SK-N-SH (cell line): Measurements from ENCODE around the gene AKAP11. TPM values are rescaled to one million over a fixed set of nuclear protein-coding genes. Genes with fewer than 3 reads are reported as not detected.

ENCODE experiments used
- CTCF ChIA-PET: fragments of 300-600, 350-600 bp; formaldehyde crosslinking; extraction: SDS; loops from one replicate; lab custom pipeline; 2021; lab: Yijun Ruan, JAX
- POLR2A ChIA-PET: fragments of 350-600 bp; sonication (Branson Sonifier 250); formaldehyde crosslinking; extraction: SDS; loops from one replicate; lab custom pipeline; 2020; ENCODE audit warnings: antibody characterized with exemption, inconsistent platforms; lab: Yijun Ruan, JAX
- DNase-seq: peaks from one replicate; pipeline ENCODE4 v3.0.0; 2012
- H2AFZ ChIP-seq: fragments of 200-600 bp; sonication (generic); 2 replicates; pipeline ENCODE4 v1.8.1; 2016; ENCODE audit warnings: antibody characterized with exemption, mild to moderate bottlenecking, low read depth
- H3F3A ChIP-seq: fragments of 200-600 bp; sonication (generic); replicated peaks from 2 replicates; pipeline ENCODE3; 2016; ENCODE audit warnings: antibody characterized with exemption, mild to moderate bottlenecking; ENCODE audit not compliant: insufficient read depth
- H3K27ac ChIP-seq, 2 experiments: fragments of 200-500 bp in 1 of 2; fragments of 200-600 bp in 1 of 2; sonication (Bioruptor generic) in 1 of 2; sonication (generic), shearing (Covaris generic) in 1 of 2; 2 replicates each; pipeline versions ENCODE4 v1.5.1 to v1.6.1; 2014 to 2016; ENCODE audit warnings: low read depth in 2 of 2, inconsistent platforms in 1 of 2, low read length in 1 of 2, mild to moderate bottlenecking in 1 of 2, mixed read lengths in 1 of 2
- H3K27me3 ChIP-seq: fragments of 200-600 bp; sonication (generic), shearing (Covaris generic); 2 replicates; pipeline ENCODE4 v1.6.1; 2016; ENCODE audit warnings: mixed run types; ENCODE audit not compliant: insufficient read depth
- H3K36me3 ChIP-seq, 2 experiments: fragments of 200-500 bp in 1 of 2; fragments of 200-600 bp in 1 of 2; sonication (Bioruptor generic) in 1 of 2; sonication (generic) in 1 of 2; replicated peaks in 1 of 2; 2 replicates each; pipeline versions ENCODE3 to v1.5.1; 2014 to 2016; ENCODE audit warnings: low read length in 1 of 2, mild to moderate bottlenecking in 1 of 2; ENCODE audit not compliant: insufficient read depth in 2 of 2, control insufficient read depth in 1 of 2
- H3K4me1 ChIP-seq, 2 experiments: fragments of 200-500 bp in 1 of 2; fragments of 200-600 bp in 1 of 2; sonication (Bioruptor generic) in 1 of 2; sonication (generic), shearing (Covaris generic) in 1 of 2; 2 replicates each; pipeline versions ENCODE4 v1.5.1 to v1.6.1; 2014 to 2016; ENCODE audit warnings: low read depth in 1 of 2, low read length in 1 of 2, mixed run types in 1 of 2; ENCODE audit not compliant: insufficient read depth in 2 of 2, control insufficient read depth in 1 of 2
- H3K4me2 ChIP-seq: fragments of 200-600 bp; sonication (generic), shearing (Covaris generic); 2 replicates; pipeline ENCODE4 v1.6.1; 2017; ENCODE audit warnings: mixed run types
- H3K4me3 ChIP-seq, 2 experiments: fragments of 200-500 bp in 1 of 2; fragments of 200-600 bp in 1 of 2; sonication (Bioruptor generic) in 1 of 2; sonication (generic), shearing (Covaris generic) in 1 of 2; 2 replicates each; pipeline versions ENCODE4 v1.5.1 to v1.8.1; 2014 to 2016; ENCODE audit warnings: low read depth in 2 of 2, inconsistent platforms in 1 of 2, low read length in 1 of 2, mild to moderate bottlenecking in 1 of 2, mixed read lengths in 1 of 2, moderate library complexity in 1 of 2
- H3K79me2 ChIP-seq: fragments of 200-600 bp; sonication (generic); 2 replicates; pipeline ENCODE4 v1.8.1; 2017; ENCODE audit warnings: mild to moderate bottlenecking; ENCODE audit not compliant: insufficient read depth
- H3K9ac ChIP-seq: fragments of 200-600 bp; sonication (generic); 2 replicates; pipeline ENCODE4 v1.6.1; 2017; ENCODE audit warnings: mixed run types
- H3K9me2 ChIP-seq: fragments of 200-600 bp; sonication (generic); 2 replicates; pipeline ENCODE4 v1.6.1; 2017; ENCODE audit warnings: mixed run types
- H3K9me3 ChIP-seq: fragments of 200-600 bp; sonication (generic); 2 replicates; pipeline ENCODE4 v1.6.1; 2017; ENCODE audit warnings: mixed run types, mild to moderate bottlenecking, moderate library complexity
- H4K20me1 ChIP-seq: fragments of 200-600 bp; sonication (generic); 2 replicates; pipeline ENCODE4 v1.6.1; 2017; ENCODE audit warnings: mild to moderate bottlenecking, mixed run types; ENCODE audit not compliant: insufficient read depth
- ELF1 ChIP-seq: IDR thresholded peaks from 2 replicates; pipeline ENCODE4 v1.4.0; 2012
- FOXJ3 ChIP-seq: sonication (generic); formaldehyde crosslinking; IDR thresholded peaks from 2 replicates; pipeline ENCODE4 v1.5.1; 2020; ENCODE audit warnings: mild to moderate bottlenecking, missing genetic modification reagents
- FOXM1 ChIP-seq: IDR thresholded peaks from 2 replicates; pipeline ENCODE4 v1.4.0; 2012; ENCODE audit warnings: low read depth, mild to moderate bottlenecking
- GABPA ChIP-seq: IDR thresholded peaks from 2 replicates; pipeline ENCODE4 v1.4.0; 2012; ENCODE audit warnings: low read depth, mild to moderate bottlenecking
- JUND ChIP-seq: IDR thresholded peaks from 2 replicates; pipeline ENCODE4 v1.4.0; 2012
- NRF1 ChIP-seq: IDR thresholded peaks from 2 replicates; pipeline ENCODE4 v1.6.1; 2012; ENCODE audit warnings: low read depth, mild to moderate bottlenecking, low read length
- TAF1 ChIP-seq: IDR thresholded peaks from 2 replicates; pipeline ENCODE4 v1.6.1; 2012; ENCODE audit warnings: low read depth, mild to moderate bottlenecking, low read length, moderate library complexity, borderline replicate concordance
- TCF12 ChIP-seq: IDR thresholded peaks from 2 replicates; pipeline ENCODE4 v1.4.0; 2012
- TEAD4 ChIP-seq: IDR thresholded peaks from 2 replicates; pipeline ENCODE4 v1.4.0; 2012; ENCODE audit warnings: mild to moderate bottlenecking, borderline replicate concordance; ENCODE audit not compliant: insufficient read depth
- whole genome bisulfite sequencing: methylation state at CpG from one replicate; pipeline ENCODE4 v1.1.6; 2017; ENCODE audit warnings: low lambda C conversion rate; 5-methylcytosine and 5-hydroxymethylcytosine counted together
- polyA plus RNA-seq, 3 experiments: library from polyadenylated mRNA; depleted of rRNA; stranded (reverse); fragments of >200 nt; gene quantifications; 2 replicates each; pipeline ENCODE4 v1.2.3, GENCODE V29; 2012
- TF ChIP-seq, protein P1 (sequence below): IDR thresholded peaks from 2 replicates; pipeline ENCODE4 v1.4.0; 2012; ENCODE audit warnings: low read depth, borderline replicate concordance
- TF ChIP-seq, protein P2 (sequence below): fragments of 150-350 bp; IDR thresholded peaks from 2 replicates; pipeline ENCODE4 v1.6.1; 2016; ENCODE audit warnings: mild to moderate bottlenecking, low read depth, low read length

The AKAP11 gene
- polyA plus RNA-seq, 1 of the 3 experiments (the other 2 are of a cell fraction): 5.6 TPM

DNA sequence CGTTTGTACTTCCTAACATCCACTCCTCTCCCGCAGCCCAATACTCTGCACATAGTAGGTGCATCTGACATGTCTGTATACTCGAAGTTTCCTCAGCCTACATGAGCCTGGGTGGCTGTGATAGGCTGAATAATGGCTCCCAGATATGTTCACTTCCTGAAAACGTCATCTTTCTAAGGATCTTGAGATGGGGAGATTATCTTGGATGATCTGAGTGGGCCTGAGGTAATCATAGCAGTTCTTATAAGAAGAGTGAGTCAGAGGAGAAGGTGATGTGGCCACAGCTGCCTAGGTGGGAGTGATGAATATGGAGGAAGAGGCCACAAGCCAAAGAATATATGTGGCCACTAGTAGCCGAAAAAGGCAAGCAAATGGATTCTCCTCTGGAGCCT, 84.2 kb downstream of the AKAP11 start (continued):
- no peak for TF ChIP-seq GABPA
- no peak for TF ChIP-seq TAF1
- TF ChIP-seq, protein P1, sequence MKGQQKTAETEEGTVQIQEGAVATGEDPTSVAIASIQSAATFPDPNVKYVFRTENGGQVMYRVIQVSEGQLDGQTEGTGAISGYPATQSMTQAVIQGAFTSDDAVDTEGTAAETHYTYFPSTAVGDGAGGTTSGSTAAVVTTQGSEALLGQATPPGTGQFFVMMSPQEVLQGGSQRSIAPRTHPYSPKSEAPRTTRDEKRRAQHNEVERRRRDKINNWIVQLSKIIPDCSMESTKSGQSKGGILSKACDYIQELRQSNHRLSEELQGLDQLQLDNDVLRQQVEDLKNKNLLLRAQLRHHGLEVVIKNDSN: no peak

GRCh38 chr13:42360046-42360574, 88.2 kb downstream of the AKAP11 start:
- no peak for DNase-seq
- Histone ChIP-seq H3K27me3 (no peaks in the 10 kb centered on the region), H3K9me2 (no peaks in the 10 kb centered on the region), H3K9ac (no peak overlapping the region), H3K4me3 (no peak overlapping the region), H3K79me2 (no peaks in the 10 kb centered on the region), H3F3A (peaks cover under 1% of the 10 kb centered on the region), H2AFZ (no peak overlapping the region), H3K36me3 (no peaks in the 10 kb centered on the region), H3K4me2 (no peak overlapping the region), H3K27ac (no peak overlapping the region), H3K9me3 (no peaks in the 10 kb centered on the region), H3K4me1 (peaks cover 0 to 3% of the 10 kb centered on the region in 2 experiments; a peak in 1 of 4 replicates), H4K20me1 (no peaks in the 10 kb centered on the region)
- POLR2A ChIA-PET: no interaction called here
- TF ChIP-seq ELF1 (no peak), TEAD4 (no peak), FOXM1 (no peak), FOXJ3 (CRISPR knock-in tag) (no peak)
- CTCF ChIA-PET: interaction anchor here (1.3 kb wide), 1 partner anchor 32 kb away, joined by 3 read pairs; no protein-coding TSS in a partner anchor
- WGBS: 82% methylated on average over 8 of the region's 8 CpGs

- ChIA-PET POLR2A (no interaction called here), CTCF (no interaction called here)
- Histone ChIP-seq H3K27ac (no peak overlapping the region), H3K36me3 (no peaks in the 10 kb centered on the region), H3K27me3 (no peaks in the 10 kb centered on the region), H4K20me1 (no peaks in the 10 kb centered on the region), H3F3A (no peaks in the 10 kb centered on the region), H3K9me2 (no peaks in the 10 kb centered on the region), H3K9ac (no peak overlapping the region), H3K4me3 (no peak overlapping the region), H2AFZ (no peak overlapping the region), H3K4me2 (no peak overlapping the region), H3K9me3 (no peaks in the 10 kb centered on the region), H3K79me2 (no peaks in the 10 kb centered on the region), H3K4me1 (no peaks in the 10 kb centered on the region)
- TF ChIP-seq, protein P2, sequence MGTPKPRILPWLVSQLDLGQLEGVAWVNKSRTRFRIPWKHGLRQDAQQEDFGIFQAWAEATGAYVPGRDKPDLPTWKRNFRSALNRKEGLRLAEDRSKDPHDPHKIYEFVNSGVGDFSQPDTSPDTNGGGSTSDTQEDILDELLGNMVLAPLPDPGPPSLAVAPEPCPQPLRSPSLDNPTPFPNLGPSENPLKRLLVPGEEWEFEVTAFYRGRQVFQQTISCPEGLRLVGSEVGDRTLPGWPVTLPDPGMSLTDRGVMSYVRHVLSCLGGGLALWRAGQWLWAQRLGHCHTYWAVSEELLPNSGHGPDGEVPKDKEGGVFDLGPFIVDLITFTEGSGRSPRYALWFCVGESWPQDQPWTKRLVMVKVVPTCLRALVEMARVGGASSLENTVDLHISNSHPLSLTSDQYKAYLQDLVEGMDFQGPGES: no peak
- TF ChIP-seq NRF1 (no peak), TCF12 (no peak), TEAD4 (no peak), JUND (no peak)
- 70% methylated on average over 6 of the region's 6 CpGs for WGBS
- DNase-seq: no peak
These were observed 89.7 kb downstream of the AKAP11 start for GRCh38 chr13:42361701-42362100.
